KOPT-K1 (cell line): ENCODE results near the gene GLP2R.
"Not testable (repeated sequence)": the region's sequence is repeated elsewhere in the genome, so short reads cannot be mapped to it uniquely, and the experiment has no call there.

ENCODE experiments used
- H3K27ac ChIP-seq: fragments of 200-600 bp; sonication (generic); 2 replicates; pipeline ENCODE4 v1.5.1; 2016; ENCODE audit warnings: antibody characterized with exemption, mild to moderate bottlenecking, low read depth, low read length; ENCODE audit not compliant: poor library complexity, severe bottlenecking
- H3K36me3 ChIP-seq: fragments of 200-600 bp; sonication (generic); 2 replicates; pipeline ENCODE4 v1.5.1; 2017; ENCODE audit warnings: antibody characterized with exemption, mild to moderate bottlenecking, low read length, moderate library complexity; ENCODE audit not compliant: insufficient read depth
- H3K9me3 ChIP-seq: fragments of 200-600 bp; sonication (generic); 2 replicates; pipeline ENCODE4 v1.5.1; 2017; ENCODE audit warnings: antibody characterized with exemption, low read length, mild to moderate bottlenecking; ENCODE audit not compliant: insufficient read depth, poor library complexity, severe bottlenecking

Gene GLP2R, protein sequence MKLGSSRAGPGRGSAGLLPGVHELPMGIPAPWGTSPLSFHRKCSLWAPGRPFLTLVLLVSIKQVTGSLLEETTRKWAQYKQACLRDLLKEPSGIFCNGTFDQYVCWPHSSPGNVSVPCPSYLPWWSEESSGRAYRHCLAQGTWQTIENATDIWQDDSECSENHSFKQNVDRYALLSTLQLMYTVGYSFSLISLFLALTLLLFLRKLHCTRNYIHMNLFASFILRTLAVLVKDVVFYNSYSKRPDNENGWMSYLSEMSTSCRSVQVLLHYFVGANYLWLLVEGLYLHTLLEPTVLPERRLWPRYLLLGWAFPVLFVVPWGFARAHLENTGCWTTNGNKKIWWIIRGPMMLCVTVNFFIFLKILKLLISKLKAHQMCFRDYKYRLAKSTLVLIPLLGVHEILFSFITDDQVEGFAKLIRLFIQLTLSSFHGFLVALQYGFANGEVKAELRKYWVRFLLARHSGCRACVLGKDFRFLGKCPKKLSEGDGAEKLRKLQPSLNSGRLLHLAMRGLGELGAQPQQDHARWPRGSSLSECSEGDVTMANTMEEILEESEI

DNA sequence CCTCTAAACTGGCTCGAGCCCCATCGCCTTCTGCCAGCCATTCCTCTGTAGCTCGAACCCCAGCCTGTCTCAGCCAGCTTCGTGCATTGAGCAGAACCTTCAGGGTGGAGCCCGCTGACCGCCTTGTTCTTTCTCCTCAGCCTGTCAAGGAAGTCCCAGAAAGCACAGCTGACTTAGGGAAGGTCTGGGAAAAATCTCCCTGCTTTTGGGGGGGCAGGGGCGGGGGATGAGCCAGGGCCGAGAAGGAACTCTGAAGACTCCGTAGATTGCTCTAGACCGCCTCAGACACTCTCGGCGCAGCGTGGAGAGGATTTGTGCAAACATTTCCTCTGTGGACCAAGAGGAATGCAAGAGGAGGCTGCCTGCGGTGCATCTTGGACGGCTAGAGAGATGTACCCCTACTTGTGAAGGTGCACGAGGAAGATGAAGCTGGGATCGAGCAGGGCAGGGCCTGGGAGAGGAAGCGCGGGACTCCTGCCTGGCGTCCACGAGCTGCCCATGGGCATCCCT lies at the start of gene GLP2R:
GLP2R (plus strand) TSS at position 284 of the 510 bp plus-strand sequence; CDS start at position 424, 140 bp downstream.
- H3K9me3 ChIP-seq = no peaks in the 10 kb centered on the region
- H3K36me3 ChIP-seq = no peaks in the 10 kb centered on the region
- H3K27ac ChIP-seq = no peak within 1 kb of the TSS

DNA sequence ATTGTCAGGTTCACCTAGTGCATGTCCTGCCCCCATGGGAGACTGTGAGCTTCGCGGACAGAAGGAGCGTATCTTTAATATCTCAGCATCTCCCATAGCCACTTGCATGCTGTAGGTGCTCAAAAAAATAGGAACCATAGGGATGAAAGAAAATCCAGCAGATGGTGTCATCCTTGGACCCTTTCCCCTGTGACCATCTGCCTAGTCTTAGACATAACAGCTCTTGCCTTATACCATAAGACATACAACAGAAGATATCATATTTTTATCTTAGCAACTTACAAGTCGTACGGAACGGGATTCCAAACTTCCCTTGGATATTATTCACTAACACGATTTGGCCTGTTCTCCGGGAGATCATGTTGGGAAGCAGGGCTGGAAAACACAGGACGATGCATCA lies 48.8 kb upstream of the GLP2R start:
- H3K9me3 ChIP-seq = no peaks in the 10 kb centered on the region
- no peak overlapping the region for H3K27ac ChIP-seq
- H3K36me3 ChIP-seq = no peaks in the 10 kb centered on the region

DNA sequence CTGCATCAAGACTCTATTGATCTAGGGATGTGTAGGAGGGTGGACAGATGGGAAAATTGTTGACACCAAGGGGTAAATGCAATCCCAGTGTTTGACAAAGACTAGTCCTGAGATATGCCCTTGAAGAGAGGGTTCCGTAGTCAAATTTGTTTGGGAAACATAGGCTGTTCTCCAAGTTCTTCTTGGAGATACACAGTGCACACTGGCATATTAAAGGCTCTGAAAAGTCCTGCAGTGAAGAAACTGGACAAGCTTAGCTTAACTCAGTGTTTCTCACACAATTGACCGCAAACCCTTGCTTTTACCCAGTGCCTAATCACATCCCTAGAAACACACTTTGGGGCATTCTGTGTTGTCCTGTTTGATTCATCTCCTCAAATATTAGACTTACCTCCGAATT lies 45.2 kb upstream of the GLP2R start:
- no peaks in the 10 kb centered on the region for H3K36me3 ChIP-seq
- no peaks in the 10 kb centered on the region for H3K9me3 ChIP-seq
- H3K27ac ChIP-seq = no peak overlapping the region

DNA sequence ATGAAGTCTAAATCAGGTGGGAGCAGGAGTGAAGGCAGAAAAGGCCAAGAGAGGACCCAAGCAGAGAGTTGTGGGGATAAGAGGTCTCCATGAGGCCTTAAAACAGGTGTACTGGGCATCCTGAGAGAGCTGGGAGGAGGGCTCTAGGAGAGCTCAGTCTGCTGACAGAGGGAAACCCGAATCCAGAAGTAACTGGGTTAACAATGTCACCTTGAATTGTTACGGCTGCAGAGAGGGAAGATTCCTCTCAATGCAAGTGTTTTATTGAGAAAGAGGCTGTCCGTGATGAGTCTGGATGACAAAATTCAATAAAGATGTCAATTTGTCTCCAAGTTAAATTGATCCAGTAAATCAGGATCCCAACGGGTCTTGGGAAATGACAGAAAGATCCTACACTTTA lies 42.7 kb upstream of the GLP2R start:
- Histone ChIP-seq H3K36me3 (no peaks in the 10 kb centered on the region), H3K27ac (no peak overlapping the region), H3K9me3 (no peaks in the 10 kb centered on the region)

DNA sequence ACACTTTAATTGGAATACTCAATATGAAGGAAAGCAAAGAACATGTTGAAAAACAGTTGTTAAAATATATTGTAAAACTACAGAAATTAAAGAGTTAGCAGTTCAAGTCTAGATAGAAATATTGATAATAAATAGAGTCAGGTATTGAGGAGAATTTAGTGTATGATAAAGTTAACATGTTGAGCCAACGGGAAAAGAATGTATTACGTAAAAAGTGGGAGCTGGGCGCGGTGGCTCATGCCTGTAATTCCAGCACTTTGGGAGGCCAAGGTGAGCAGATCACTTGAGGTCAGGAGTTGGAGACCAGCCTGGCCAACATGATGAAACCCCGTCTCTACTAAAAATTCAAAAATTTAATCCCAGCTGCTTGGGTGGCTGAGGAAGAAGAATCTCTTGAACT lies 42.3 kb upstream of the GLP2R start:
- H3K9me3 ChIP-seq, H3K27ac ChIP-seq, H3K36me3 ChIP-seq: not testable (repeated sequence)

GRCh38 chr17:9784544-9784943 lies 41.2 kb upstream of the GLP2R start:
- Histone ChIP-seq H3K36me3 (no peaks in the 10 kb centered on the region), H3K27ac (no peak overlapping the region)

GRCh38 chr17:9788601-9789000 lies 37.1 kb upstream of the GLP2R start:
- Histone ChIP-seq H3K9me3 (no peaks in the 10 kb centered on the region), H3K27ac (no peak overlapping the region), H3K36me3 (no peaks in the 10 kb centered on the region)

More at GRCh38 chr17:9784544-9784943, 41.2 kb upstream of the GLP2R start:
- no peaks in the 10 kb centered on the region for H3K9me3 ChIP-seq

- no peaks in the 10 kb centered on the region for H3K36me3 ChIP-seq
- H3K9me3 ChIP-seq = no peaks in the 10 kb centered on the region
- no peak overlapping the region for H3K27ac ChIP-seq
Observed at GRCh38 chr17:9790316-9790715, 35.4 kb upstream of the GLP2R start.

- Histone ChIP-seq H3K36me3 (no peaks in the 10 kb centered on the region), H3K27ac (no peak within 1 kb of the TSS), H3K9me3 (no peaks in the 10 kb centered on the region)
Observed at GRCh38 chr17:9790889-9791876, 34.5 kb upstream of the GLP2R start, which contains the start of gene DHRS7C. TSS of gene DHRS7C (minus strand) at chr17:9791592. CDS start at chr17:9791284, 308 bp downstream.

DNA sequence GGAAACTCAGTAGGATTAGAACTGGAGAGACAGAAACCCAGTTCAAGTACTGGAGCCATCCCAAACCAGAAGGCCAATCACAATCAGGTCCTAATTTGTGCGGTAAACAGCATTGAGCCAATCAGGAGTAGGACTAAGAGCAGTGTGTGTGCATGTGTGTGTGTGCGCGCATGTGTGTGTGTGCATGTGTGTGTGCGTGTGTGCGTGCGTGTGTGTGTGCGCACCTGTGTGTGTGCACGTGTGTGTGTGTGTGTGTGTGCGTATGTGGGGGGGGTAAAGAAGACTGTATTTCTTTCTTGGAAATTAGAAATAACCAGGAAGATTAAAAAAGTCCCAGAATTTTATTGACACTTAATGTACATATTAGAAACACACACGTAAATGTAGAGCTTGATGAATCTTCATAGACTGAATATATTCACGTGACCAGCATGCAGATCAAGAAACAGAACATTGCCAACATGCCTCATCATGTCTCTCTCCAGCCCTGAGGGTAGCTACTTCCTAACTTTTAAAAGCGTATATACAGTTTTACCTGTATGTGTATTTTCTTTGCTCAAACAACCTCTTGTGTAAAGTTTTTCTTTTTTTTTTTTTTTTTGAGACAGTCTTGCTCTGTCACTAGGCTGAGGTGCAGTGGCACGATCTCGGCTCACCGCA lies 33.4 kb upstream of the GLP2R start:
- Histone ChIP-seq H3K27ac (no peak overlapping the region), H3K9me3 (no peaks in the 10 kb centered on the region), H3K36me3 (no peaks in the 10 kb centered on the region)

- Histone ChIP-seq H3K27ac (no peak overlapping the region), H3K36me3 (no peaks in the 10 kb centered on the region)
Observed at GRCh38 chr17:9798008-9798407, 27.7 kb upstream of the GLP2R start.

GRCh38 chr17:9798724-9799123 lies 27.0 kb upstream of the GLP2R start:
- H3K9me3 ChIP-seq = no peaks in the 10 kb centered on the region
- H3K27ac ChIP-seq = no peak overlapping the region

More at GRCh38 chr17:9798008-9798407, 27.7 kb upstream of the GLP2R start:
- no peaks in the 10 kb centered on the region for H3K9me3 ChIP-seq

DNA sequence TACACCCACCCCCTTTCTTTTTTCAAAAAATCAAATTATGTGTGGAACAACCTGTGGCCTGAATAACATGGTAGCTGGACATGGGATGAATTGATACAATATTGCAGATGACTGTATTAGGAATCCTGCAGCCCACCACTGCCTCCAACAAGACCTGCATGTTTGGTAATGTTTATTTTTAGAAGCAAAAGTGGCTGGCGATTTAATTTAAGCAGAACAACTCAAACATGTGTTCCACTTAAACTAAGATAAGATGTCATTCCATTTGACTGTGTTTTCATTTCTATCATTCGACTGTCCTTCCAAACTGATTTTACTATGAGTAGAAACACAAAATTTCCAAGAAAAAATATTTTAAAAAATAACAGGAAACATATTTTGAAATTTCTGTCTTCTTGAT lies 24.2 kb upstream of the GLP2R start:
- no peaks in the 10 kb centered on the region for H3K9me3 ChIP-seq
- no peak overlapping the region for H3K27ac ChIP-seq
- no peaks in the 10 kb centered on the region for H3K36me3 ChIP-seq

More at GRCh38 chr17:9798724-9799123, 27.0 kb upstream of the GLP2R start:
- H3K36me3 ChIP-seq = no peaks in the 10 kb centered on the region

GRCh38 chr17:9802294-9802693 lies 23.4 kb upstream of the GLP2R start:
- Histone ChIP-seq H3K9me3 (no peaks in the 10 kb centered on the region), H3K27ac (no peak overlapping the region)

More at GRCh38 chr17:9802294-9802693, 23.4 kb upstream of the GLP2R start:
- H3K36me3 ChIP-seq = no peaks in the 10 kb centered on the region
